CD1c-positive myeloid dendritic cell (primary cell): ENCODE measurements around the gene SHMT2.

Experiments
- DNase-seq: peaks from one replicate; pipeline ENCODE4 v3.0.0-alpha.2; 2016; ENCODE audit errors: extremely low spot score

The SHMT2 gene

GRCh38 chr12:57240066-57240921 is 10.8 kb downstream of the SHMT2 start:
- peak; percentile 94 for DNase-seq

GRCh38 chr12:57240926-57241401 is 11.5 kb downstream of the SHMT2 start:
- no peak for DNase-seq

- no peak for DNase-seq
Measured at GRCh38 chr12:57241402-57242310, 12.1 kb downstream of the SHMT2 start.

DNA sequence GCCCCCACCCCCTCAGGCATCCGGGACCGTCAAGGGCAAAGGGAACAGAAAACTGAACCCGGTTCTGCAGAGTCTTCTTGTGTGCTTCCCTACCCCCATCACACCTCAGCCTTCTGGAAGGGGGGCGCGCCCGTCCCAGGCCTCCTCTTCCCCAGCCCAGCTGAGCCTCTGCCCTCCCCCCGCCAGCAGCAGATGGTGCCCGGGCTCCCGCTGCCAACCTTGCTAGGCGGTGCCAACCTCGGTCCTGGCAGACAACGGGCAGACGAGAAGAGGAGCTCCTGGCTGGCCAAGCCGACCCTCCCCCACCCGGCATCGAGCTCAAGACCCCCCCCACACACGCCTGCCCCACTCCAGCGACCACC is 12.8 kb downstream of the SHMT2 start:
- DNase-seq, result no peak

- no peak for DNase-seq
Measured at GRCh38 chr12:57242691-57243454, 13.4 kb downstream of the SHMT2 start.

DNA sequence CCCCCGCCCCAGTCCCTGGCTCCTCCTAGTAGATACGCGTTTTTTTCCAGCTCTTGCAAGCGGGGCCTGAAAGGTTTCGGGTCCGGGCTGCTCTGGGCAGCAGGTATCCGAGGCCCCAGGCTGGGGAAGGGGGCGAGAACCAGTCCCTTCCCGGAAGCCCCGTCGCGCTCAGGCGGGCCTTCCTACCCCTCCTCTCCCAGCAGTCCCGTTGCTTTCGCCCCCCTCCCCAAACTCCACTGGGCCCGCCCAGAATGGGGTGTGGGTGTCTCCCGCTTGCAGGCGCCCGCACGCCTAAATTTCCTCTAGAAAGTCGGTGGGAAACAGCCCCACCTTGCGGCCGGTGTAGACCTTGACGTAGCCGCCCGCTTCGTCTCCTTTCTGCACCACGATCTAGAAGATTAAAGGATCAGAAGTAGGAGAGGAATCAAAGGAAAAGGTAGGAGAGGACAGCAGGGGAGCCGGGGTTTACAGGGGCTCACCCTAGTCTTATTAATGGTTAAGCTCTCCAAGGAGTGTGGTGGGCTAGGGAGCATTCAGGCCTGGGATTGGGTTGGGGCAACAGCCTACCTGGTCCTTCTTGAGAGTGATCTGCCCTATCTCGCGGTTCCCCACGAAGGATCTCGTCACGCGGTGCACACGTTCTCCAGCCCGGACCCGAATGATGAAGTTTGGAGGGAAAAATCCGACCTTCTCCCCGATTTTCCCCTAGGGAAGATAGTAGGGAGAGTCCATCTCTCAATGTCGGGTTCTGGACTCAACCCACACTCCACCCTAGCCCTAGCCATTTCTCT is 14.2 kb downstream of the SHMT2 start:
- DNase-seq, result peak; percentile 84

- no peak for DNase-seq
Measured at GRCh38 chr12:57244312-57244696, 14.8 kb downstream of the SHMT2 start.

DNA sequence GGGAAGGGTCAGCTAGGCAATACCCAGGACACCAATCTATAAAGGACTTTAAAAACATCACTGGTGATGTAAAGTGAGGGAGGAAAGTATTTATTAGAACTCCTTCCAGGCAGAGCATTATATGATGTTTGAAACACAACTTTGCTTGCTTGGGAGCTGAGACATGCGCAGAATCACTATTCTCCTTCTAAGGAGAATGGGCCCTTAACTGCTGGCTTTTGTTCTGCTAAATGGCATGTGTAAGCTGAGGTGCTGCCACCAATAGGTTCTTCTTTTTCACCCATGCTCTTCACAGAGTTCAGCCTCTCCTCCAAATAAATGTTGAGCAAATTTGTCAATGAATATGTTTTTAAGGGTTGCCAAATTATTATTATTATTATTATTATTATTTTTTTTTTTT is 17.5 kb downstream of the SHMT2 start:
- no peak for DNase-seq

GRCh38 chr12:57248934-57249742 is 19.6 kb downstream of the SHMT2 start:
- DNase-seq, result peak; percentile 78

DNA sequence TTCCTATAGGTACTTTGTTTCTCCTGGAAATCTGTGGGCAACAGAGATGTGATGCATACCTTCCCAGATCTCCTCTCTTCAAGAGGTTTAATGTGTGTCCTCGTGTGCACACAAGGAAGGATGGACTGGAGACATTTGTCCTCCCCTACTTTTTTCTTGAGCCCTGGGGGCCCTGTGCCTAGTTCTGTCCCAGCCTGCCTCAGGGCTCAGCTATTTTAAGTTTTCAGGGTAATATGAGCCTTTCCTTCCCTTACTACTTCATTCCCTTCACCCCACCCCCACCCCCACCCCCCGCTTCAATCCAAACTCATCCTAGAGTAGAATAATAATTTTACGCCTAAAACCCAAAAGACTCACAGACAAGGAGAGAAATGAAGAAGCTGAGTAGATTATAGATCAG is 21.0 kb downstream of the SHMT2 start:
- no peak for DNase-seq

DNA sequence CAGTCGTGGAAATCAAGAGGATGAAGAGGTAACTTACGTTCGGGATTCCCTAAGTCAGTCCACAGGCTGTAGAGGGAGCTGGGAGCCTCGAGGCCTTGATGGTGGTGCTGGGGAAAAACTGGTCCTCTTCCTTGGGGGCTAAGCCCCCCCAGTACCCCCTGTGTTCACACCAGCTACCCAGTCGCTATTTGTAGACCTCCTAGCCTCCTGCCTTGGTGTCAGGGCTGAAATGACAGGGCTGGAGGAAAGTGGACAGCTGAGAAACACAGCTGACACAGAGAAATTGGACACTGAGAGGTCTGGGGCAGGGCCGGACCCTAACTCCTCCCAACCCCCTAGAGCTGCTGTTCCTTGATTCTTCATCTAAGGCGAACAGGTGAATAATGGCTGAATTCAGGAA is 21.4 kb downstream of the SHMT2 start, which contains the start of gene STAC3:
TSS of gene STAC3 (minus strand) at position 232 of the 400 bp plus-strand sequence. CDS start 1,551 bp downstream, outside the sequence.
- no peak for DNase-seq

DNA sequence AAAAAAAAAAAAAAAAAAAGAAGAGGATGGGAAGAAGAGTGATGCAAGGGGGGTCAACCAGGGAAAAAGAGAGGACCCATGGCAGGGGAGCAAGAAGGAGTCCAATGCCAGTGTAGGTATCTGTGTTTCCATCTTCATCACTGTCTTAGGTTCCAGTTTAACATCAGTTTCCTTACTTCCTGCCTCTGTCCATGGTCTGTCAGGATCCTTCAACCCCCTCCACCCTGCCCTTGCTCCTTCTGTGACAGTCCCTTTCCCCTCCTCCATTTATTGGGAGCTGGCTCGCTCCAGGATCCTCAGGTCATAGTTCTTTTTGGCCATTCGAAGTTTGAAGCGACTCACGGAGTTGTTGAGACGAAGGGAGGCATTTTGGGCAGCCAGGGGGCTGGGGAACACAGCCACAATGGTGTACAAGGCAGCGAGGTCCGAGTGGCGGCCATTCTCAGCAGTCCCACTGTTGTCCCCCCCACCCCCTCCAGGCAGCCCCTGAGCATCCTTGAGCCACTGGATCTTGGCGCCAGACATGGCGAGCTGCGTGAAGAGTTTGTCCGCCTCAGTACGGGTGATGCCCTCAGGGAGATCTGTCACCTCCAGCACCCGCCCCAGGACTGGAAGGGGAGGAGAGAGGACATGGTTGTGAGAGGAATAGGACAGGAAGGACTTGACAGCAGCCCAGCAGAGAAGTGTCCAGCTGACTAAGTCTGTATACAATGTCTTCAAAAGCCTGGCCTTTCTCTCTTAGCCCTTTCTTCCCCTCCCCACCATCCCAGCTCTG is 25.2 kb downstream of the SHMT2 start:
- DNase-seq, result no peak

DNA sequence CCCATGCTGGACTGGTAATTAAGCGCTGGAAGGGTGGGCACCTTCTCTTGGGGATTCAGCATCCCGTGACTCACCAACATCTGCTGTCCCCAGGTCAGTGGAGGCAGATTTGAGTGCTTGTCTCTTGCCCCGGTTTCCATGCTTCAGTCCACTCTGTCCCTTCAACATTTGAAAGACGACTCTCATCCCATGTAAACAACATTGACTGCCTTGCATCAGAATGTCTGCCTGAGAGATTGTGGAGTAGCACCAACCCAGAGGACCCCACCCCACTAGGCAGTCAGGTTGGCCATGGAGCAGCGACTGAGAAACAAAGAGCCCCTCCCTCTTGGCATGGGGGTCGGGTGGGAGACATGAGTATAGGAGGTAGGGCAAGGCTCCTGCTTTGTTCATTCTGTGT is 26.4 kb downstream of the SHMT2 start:
- DNase-seq, result no peak

- DNase-seq, result no peak
Measured at GRCh38 chr12:57258977-57259970, 29.8 kb downstream of the SHMT2 start.

DNA sequence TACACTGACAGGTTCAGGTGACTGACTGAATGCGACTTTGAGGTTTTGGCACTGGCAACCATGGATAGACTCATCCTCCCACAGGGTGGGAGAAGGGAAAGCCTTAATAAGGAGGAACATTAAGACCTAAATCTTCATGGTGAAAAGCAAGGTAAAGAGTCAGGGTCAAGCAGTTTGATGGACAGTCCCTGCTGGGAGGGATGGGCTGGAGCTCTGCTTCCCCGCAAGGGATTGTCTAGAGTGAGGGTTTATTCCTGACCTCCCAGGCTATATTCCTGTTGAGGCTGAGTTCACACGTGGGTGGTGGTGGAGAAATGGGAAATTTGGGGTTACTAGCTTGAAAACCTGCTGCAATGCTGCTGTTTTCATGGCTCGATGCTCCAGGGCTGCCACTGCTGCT is 30.9 kb downstream of the SHMT2 start:
- no peak for DNase-seq

GRCh38 chr12:57261428-57261865 is 31.9 kb downstream of the SHMT2 start:
- DNase-seq, result no peak

DNA sequence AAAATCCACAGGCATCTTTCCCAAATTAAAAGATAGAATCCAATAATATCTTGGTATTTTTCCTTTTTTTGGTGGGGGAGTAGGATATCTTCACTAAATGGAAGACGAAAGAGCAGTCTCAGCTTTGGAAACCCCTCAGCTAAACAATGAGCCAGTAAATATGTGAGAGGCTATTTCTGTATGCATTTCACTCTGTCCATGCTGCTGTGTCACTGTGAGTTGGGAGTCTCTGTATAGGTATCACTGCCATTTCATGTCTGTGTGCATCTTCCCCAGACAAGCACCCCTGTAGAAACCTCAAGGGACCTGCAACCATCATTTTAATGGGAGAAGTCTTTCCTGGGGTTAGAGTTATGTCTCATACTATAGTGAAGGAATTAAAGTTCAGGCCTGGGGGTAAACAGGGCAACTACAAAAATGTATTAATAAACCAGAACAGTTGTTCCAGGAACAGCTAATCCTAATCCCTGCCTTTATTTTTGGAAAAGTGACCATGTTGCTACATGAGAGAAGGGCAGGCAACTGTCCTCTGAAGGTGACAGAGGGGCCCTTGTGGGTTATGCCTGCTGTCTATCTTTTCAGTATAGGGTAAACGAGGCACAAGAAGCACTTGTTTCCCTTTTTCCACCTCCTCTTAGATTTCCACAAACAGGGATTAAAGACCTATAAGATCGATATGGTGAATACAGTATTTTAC is 32.8 kb downstream of the SHMT2 start:
- no peak for DNase-seq
